Thyroid gland (tissue), 4 donors: ENCODE data around the gene TEKT2.

Experiments used
- POLR2A ChIP-seq, 2 donors: fragments of 450-650 bp; IDR thresholded peaks; one replicate each; pipeline ENCODE4 v1.6.1; 2017; ENCODE audit warnings: antibody characterized with exemption in 2 of 2, mild to moderate bottlenecking in 2 of 2, moderate library complexity in 1 of 2
- TF ChIP-seq, protein P1 (sequence below), 6 experiments: fragments of 200-600 bp in 3 of 6; fragments of 450-650 bp in 3 of 6; sonication (generic) in 3 of 6; IDR thresholded peaks; one replicate each; pipeline ENCODE4 v1.5.1; 2016 to 2019; ENCODE audit warnings: antibody characterized with exemption in 6 of 6, mild to moderate bottlenecking in 2 of 6, inconsistent platforms in 1 of 6, moderate library complexity in 1 of 6

GRCh38 chr1:36089393-36090121, 5.7 kb downstream of the TEKT2 start:
- TF ChIP-seq POLR2A (IDR thresholded peaks at IDR 0.05), result no peak
- TF ChIP-seq, protein P1, sequence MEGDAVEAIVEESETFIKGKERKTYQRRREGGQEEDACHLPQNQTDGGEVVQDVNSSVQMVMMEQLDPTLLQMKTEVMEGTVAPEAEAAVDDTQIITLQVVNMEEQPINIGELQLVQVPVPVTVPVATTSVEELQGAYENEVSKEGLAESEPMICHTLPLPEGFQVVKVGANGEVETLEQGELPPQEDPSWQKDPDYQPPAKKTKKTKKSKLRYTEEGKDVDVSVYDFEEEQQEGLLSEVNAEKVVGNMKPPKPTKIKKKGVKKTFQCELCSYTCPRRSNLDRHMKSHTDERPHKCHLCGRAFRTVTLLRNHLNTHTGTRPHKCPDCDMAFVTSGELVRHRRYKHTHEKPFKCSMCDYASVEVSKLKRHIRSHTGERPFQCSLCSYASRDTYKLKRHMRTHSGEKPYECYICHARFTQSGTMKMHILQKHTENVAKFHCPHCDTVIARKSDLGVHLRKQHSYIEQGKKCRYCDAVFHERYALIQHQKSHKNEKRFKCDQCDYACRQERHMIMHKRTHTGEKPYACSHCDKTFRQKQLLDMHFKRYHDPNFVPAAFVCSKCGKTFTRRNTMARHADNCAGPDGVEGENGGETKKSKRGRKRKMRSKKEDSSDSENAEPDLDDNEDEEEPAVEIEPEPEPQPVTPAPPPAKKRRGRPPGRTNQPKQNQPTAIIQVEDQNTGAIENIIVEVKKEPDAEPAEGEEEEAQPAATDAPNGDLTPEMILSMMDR (IDR thresholded peaks at IDR 0.05), result no peak
